OCI-LY1 (cell line): ENCODE results near the gene VCL.

Source experiments
- H2AFZ ChIP-seq: fragments of 200-600 bp; sonication (generic), shearing (Covaris generic); 2 replicates; pipeline ENCODE4 v1.6.0; 2014; ENCODE audit warnings: antibody characterized with exemption, mild to moderate bottlenecking, low read length
- H3F3A ChIP-seq: fragments of 200-600 bp; sonication (generic), shearing (Covaris generic); 2 replicates; pipeline ENCODE4 v1.6.0; 2014; ENCODE audit warnings: mild to moderate bottlenecking, antibody characterized with exemption, low read length, moderate library complexity; ENCODE audit not compliant: insufficient read depth
- H3K27ac ChIP-seq: fragments of 200-600 bp; sonication (generic); 2 replicates; pipeline ENCODE4 v1.5.1; 2014; ENCODE audit warnings: low read length, mixed run types, mild to moderate bottlenecking, low read depth; ENCODE audit not compliant: poor library complexity, severe bottlenecking
- H3K27me3 ChIP-seq: fragments of 200-600 bp; sonication (generic); 2 replicates; pipeline ENCODE4 v1.6.0; 2014; ENCODE audit warnings: antibody characterized with exemption, mild to moderate bottlenecking, low read length, moderate library complexity; ENCODE audit not compliant: insufficient read depth
- H3K36me3 ChIP-seq: fragments of 200-600 bp; sonication (generic); 2 replicates; pipeline ENCODE4 v1.6.1; 2014; ENCODE audit warnings: mild to moderate bottlenecking, antibody characterized with exemption, low read length, moderate library complexity, mixed read lengths; ENCODE audit not compliant: insufficient read depth
- H3K4me1 ChIP-seq: fragments of 200-600 bp; sonication (generic); 2 replicates; pipeline ENCODE4 v1.5.1; 2014; ENCODE audit warnings: mild to moderate bottlenecking, low read length, moderate library complexity; ENCODE audit not compliant: insufficient read depth, severe bottlenecking
- H3K4me2 ChIP-seq: fragments of 200-600 bp; sonication (generic), shearing (Covaris generic); 2 replicates; pipeline ENCODE4 v1.6.1; 2014; ENCODE audit warnings: low read length
- H3K4me3 ChIP-seq: fragments of 200-600 bp; sonication (generic); 2 replicates; pipeline ENCODE4 v1.5.1; 2014; ENCODE audit warnings: low read length, low read depth, mild to moderate bottlenecking, mixed read lengths; ENCODE audit not compliant: poor library complexity, severe bottlenecking
- H3K79me2 ChIP-seq: fragments of 200-600 bp; shearing (Covaris generic); 2 replicates; pipeline ENCODE4 v1.6.1; 2016; ENCODE audit warnings: mixed run types, low read length, mixed read lengths; ENCODE audit not compliant: insufficient read depth
- H3K9ac ChIP-seq: fragments of 200-600 bp; sonication (generic), shearing (Covaris generic); 2 replicates; pipeline ENCODE4 v1.6.1; 2014; ENCODE audit warnings: mild to moderate bottlenecking, low read length, mixed read lengths
- H3K9me2 ChIP-seq: fragments of 200-600 bp; sonication (generic), shearing (Covaris generic); 2 replicates; pipeline ENCODE4 v1.6.1; 2014; ENCODE audit warnings: low read depth, mild to moderate bottlenecking, low read length, mixed read lengths
- H3K9me3 ChIP-seq: fragments of 200-600 bp; shearing (Covaris generic); 2 replicates; pipeline ENCODE4 v1.6.1; 2014; ENCODE audit warnings: low read length, mixed read lengths
- H4K20me1 ChIP-seq: fragments of 200-600 bp; sonication (generic), shearing (Covaris generic); 2 replicates; pipeline ENCODE4 v1.6.0; 2016; ENCODE audit warnings: mild to moderate bottlenecking, low read length; ENCODE audit not compliant: insufficient read depth
- CTCF ChIP-seq: fragments of 200-600 bp; sonication (generic), shearing (Covaris generic); IDR thresholded peaks from 2 replicates; pipeline ENCODE4 v1.5.1; 2017; ENCODE audit warnings: mild to moderate bottlenecking, antibody characterized with exemption, low read length, moderate library complexity, mixed read lengths
- EZH2 ChIP-seq: fragments of 200-600 bp; sonication (generic), shearing (Covaris generic); IDR thresholded peaks from 2 replicates; pipeline ENCODE4 v1.8.0; 2017; ENCODE audit warnings: borderline replicate concordance, mixed run types, mild to moderate bottlenecking, antibody characterized with exemption, low read length, moderate library complexity, mixed read lengths

VCL gene

GRCh38 chr10:73969224-73969841, 28.6 kb upstream of the VCL start:
- TF ChIP-seq EZH2 (no peak), CTCF (no peak)
- H3K36me3 ChIP-seq: no peaks in the 10 kb centered on the region
- H3K9me3 ChIP-seq: no peaks in the 10 kb centered on the region
- H3K9me2 ChIP-seq: no peaks in the 10 kb centered on the region
- no peak overlapping the region for H3K4me3 ChIP-seq
- H3K4me1 ChIP-seq: peaks cover 2% of the 10 kb centered on the region
- no peak overlapping the region for H2AFZ ChIP-seq
- H3K27me3 ChIP-seq: no peaks in the 10 kb centered on the region
- no peak overlapping the region for H3K27ac ChIP-seq
- no peaks in the 10 kb centered on the region for H3K79me2 ChIP-seq
- H3K4me2 ChIP-seq: no peak overlapping the region
- H3F3A ChIP-seq: no peaks in the 10 kb centered on the region
- H3K9ac ChIP-seq: no peak overlapping the region
- H4K20me1 ChIP-seq: no peaks in the 10 kb centered on the region

- Histone ChIP-seq H3K36me3 (no peaks in the 10 kb centered on the region), H3K4me3 (no peak overlapping the region), H2AFZ (no peak overlapping the region), H3K79me2 (no peaks in the 10 kb centered on the region), H3K9me2 (no peaks in the 10 kb centered on the region), H3K9ac (no peak overlapping the region), H4K20me1 (no peaks in the 10 kb centered on the region), H3K4me2 (no peak overlapping the region), H3K9me3 (no peaks in the 10 kb centered on the region), H3K27ac (no peak overlapping the region), H3K27me3 (no peaks in the 10 kb centered on the region), H3K4me1 (peaks cover 6% of the 10 kb centered on the region), H3F3A (no peaks in the 10 kb centered on the region)
- TF ChIP-seq CTCF (no peak), EZH2 (no peak)
Observed at GRCh38 chr10:73970845-73971244, 27.1 kb upstream of the VCL start.

DNA sequence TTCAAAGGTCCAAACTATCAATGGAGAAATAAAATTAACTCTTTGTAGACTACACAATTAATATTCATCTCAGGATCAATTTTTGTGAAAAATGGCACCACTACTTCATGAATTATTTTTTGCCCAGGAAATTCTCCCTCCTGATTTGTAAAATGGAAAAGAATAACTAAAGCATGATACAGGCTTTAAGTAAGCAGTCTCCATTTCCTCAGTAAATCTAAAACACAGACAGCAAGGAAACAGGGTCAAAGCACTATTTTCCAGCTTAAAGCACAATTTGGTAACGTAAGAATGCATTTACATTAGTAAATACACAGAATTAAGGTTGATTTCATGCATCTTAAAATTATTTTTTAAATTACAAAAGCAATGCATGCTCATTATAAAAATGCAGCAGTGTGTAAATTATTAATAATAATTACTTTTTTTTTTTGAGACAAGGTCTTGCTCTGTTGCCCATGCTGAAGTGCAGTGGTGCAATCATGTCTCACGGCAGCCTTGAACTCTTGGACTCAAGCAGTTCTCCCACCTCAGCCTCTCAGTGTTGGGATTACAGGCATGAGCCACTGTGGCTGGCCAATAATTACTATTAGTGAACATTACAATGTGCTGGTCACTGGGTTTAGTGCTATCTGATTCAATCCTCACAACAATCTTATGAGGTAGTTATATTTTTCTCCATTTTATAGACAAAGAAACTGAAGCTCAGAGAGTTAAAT, 26.1 kb upstream of the VCL start:
- no peak overlapping the region for H3K4me2 ChIP-seq
- H3K36me3 ChIP-seq: no peaks in the 10 kb centered on the region
- no peaks in the 10 kb centered on the region for H4K20me1 ChIP-seq
- no peak overlapping the region for H2AFZ ChIP-seq
- H3K4me3 ChIP-seq: no peak overlapping the region
- H3K27ac ChIP-seq: no peak overlapping the region
- H3K9me2 ChIP-seq: no peaks in the 10 kb centered on the region
- TF ChIP-seq CTCF (no peak), EZH2 (no peak)
- no peaks in the 10 kb centered on the region for H3K9me3 ChIP-seq
- H3F3A ChIP-seq: no peaks in the 10 kb centered on the region
- H3K79me2 ChIP-seq: no peaks in the 10 kb centered on the region
- H3K9ac ChIP-seq: no peak overlapping the region
- H3K4me1 ChIP-seq: peaks cover 6% of the 10 kb centered on the region
- H3K27me3 ChIP-seq: no peaks in the 10 kb centered on the region
